ENCODE results near the gene CDH6.

CDH6 gene

DNA sequence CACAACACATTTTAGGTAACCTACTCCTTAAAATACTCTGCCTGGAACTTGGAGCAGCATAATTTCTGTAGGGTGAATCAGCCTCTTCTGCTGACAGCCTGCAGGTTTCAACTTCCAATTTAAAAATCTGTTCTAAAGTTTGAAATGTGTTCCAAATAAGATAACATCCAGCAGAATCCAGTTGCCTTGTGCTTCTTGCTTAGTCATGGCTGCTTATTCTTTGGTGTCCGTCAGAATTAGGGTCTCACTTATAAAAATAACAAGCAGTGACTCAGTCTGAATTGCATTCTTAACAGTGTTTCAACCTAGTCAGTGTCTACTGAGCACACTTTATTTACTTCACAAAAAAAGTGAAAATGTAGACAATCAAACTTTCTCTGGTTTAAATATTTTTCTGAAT lies 3.7 kb downstream of the CDH6 start:
- Histone ChIP-seq H3K36me3 (ENCODE audit: control insufficient read depth, insufficient read depth, low read length) (no peaks in the 10 kb centered on the region), H3K27me3 (ENCODE audit: control insufficient read depth, insufficient read depth, low read length) (peaks cover 48% of the 10 kb centered on the region), H3K27ac (ENCODE audit: low read depth, low read length) (no peak overlapping the region), H3K4me1 (ENCODE audit: control insufficient read depth, insufficient read depth, low read length) (peaks cover 17% of the 10 kb centered on the region), H3K9me3 (ENCODE audit: control insufficient read depth, insufficient read depth, low read depth, low read length) (no peaks in the 10 kb centered on the region), H3K9ac (ENCODE audit: low read length) (no peak overlapping the region), H3K4me3 (ENCODE audit: low read depth, low read length) (no peak overlapping the region)

DNA sequence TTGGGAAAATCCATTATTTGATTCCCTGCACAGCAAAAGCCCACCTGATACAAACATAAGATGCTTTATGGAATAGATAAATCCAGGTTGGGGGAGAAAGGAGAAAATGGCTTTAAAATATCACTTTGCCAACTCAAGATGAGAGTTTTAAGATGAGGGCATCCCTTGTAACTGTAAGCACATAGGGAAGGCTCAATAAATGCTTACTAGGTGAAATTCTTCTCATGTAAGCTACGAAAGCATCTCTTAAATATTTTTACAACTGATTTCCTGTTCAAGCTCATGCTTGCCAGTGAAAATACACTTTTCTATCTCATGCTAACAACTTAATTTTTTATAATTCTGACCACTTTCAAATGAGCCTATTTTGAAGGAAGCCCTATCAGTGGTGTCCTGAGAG lies 11.5 kb downstream of the CDH6 start:
- Histone ChIP-seq H3K9me3 (ENCODE audit: control insufficient read depth, insufficient read depth, low read depth, low read length) (no peaks in the 10 kb centered on the region), H3K27me3 (ENCODE audit: control insufficient read depth, insufficient read depth, low read length) (no peaks in the 10 kb centered on the region), H3K36me3 (ENCODE audit: control insufficient read depth, insufficient read depth, low read length) (no peaks in the 10 kb centered on the region), H3K4me1 (ENCODE audit: control insufficient read depth, insufficient read depth, low read length) (no peaks in the 10 kb centered on the region), H3K4me3 (ENCODE audit: low read depth, low read length) (no peak overlapping the region), H3K9ac (ENCODE audit: low read length) (no peak overlapping the region), H3K27ac (ENCODE audit: low read depth, low read length) (no peak overlapping the region)

DNA sequence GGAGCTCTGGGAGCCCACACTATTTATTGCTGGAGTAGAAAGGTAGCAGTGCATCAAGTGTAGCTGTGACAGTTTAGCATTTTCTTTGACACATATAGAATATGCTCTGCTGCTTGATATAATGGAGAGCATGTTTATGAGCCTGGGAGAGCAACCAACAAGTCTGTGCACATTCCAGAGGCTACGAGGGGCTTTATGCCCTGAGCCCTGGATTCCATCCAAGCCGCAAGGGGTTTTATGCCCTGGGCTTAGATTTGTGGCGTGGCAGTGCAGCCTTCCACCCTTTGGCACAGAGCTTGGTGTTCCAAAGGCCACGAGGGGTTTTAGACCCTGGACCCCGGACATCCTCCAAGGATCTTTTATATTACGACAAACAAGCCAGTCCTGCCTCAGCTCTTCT lies 14.6 kb downstream of the CDH6 start:
- Histone ChIP-seq H3K27ac (ENCODE audit: low read depth, low read length) (no peak overlapping the region), H3K27me3 (ENCODE audit: control insufficient read depth, insufficient read depth, low read length) (no peaks in the 10 kb centered on the region), H3K9me3 (ENCODE audit: control insufficient read depth, insufficient read depth, low read depth, low read length) (no peaks in the 10 kb centered on the region), H3K4me3 (ENCODE audit: low read depth, low read length) (no peak overlapping the region), H3K36me3 (ENCODE audit: control insufficient read depth, insufficient read depth, low read length) (no peaks in the 10 kb centered on the region), H3K9ac (ENCODE audit: low read length) (no peak overlapping the region), H3K4me1 (ENCODE audit: control insufficient read depth, insufficient read depth, low read length) (no peaks in the 10 kb centered on the region)

DNA sequence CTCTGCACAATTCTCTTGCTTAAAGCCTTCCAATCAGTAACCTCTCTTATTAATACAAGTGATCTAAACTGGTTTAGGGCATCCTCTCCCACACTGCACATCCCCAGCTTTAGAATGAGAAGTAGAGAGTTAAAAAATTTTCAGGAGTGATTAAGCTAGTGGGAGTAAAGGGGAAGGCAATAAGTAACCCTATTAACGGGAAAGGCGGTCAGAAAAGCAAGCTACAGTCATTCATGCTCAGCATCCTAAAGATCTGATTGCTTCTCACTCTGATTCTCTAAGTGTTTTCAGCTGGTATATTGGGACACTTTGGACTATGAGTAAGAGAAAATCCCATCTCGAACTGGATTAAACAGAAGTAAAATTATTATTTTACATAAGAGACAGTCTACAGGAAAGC lies 15.8 kb downstream of the CDH6 start:
- no peaks in the 10 kb centered on the region for H3K4me1 ChIP-seq (ENCODE audit: control insufficient read depth, insufficient read depth, low read length)
- H3K9me3 ChIP-seq (ENCODE audit: control insufficient read depth, insufficient read depth, low read depth, low read length) = no peaks in the 10 kb centered on the region
- H3K27ac ChIP-seq (ENCODE audit: low read depth, low read length) = no peak overlapping the region
- H3K36me3 ChIP-seq (ENCODE audit: control insufficient read depth, insufficient read depth, low read length) = no peaks in the 10 kb centered on the region
- H3K4me3 ChIP-seq (ENCODE audit: low read depth, low read length) = no peak overlapping the region
- H3K27me3 ChIP-seq (ENCODE audit: control insufficient read depth, insufficient read depth, low read length) = no peaks in the 10 kb centered on the region
- H3K9ac ChIP-seq (ENCODE audit: low read length) = no peak overlapping the region

DNA sequence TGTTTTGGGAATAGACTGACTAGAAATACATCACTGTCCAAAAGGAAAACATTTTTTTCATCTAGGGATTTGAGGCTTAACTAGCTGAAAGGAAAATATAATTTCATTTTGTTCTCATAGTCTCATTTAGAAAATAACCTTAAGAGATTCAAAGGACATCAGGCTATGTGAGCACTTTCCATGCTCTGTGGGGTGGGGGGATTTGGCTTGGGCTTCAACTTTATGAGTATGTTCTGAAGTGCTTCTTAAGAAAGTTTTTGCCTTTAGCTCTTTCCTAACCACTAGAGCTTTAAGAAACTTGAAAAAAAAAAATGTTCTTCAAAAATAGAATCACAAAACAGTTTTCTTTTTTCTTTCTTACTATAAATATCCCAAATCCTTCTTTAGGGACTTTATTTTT lies 17.6 kb downstream of the CDH6 start:
- Histone ChIP-seq H3K9ac (ENCODE audit: low read length) (no peak overlapping the region), H3K4me3 (ENCODE audit: low read depth, low read length) (no peak overlapping the region), H3K27ac (ENCODE audit: low read depth, low read length) (no peak overlapping the region), H3K36me3 (ENCODE audit: control insufficient read depth, insufficient read depth, low read length) (no peaks in the 10 kb centered on the region), H3K9me3 (ENCODE audit: control insufficient read depth, insufficient read depth, low read depth, low read length) (no peaks in the 10 kb centered on the region), H3K4me1 (ENCODE audit: control insufficient read depth, insufficient read depth, low read length) (no peaks in the 10 kb centered on the region), H3K27me3 (ENCODE audit: control insufficient read depth, insufficient read depth, low read length) (no peaks in the 10 kb centered on the region)

DNA sequence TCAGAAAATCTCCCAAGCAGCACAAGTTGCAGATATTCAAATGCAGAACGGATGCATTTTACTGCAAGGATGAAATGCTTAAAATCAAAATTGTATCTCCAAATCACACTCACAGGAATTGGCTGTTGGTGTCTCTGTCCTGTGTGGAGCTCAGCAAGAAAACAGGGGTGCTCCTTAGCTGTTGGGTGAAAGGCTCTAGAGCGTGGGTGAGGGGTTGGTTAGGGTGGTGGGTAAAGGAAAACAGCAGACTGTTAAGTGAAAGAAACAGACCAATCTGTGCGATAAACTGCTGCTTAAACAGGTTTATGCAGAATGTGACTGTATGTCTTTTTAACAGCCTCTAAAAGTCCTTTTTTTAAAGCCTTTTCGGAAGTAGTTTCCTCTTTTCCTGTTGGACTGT lies 19.8 kb downstream of the CDH6 start:
- H3K36me3 ChIP-seq (ENCODE audit: control insufficient read depth, insufficient read depth, low read length) = no peaks in the 10 kb centered on the region
- no peaks in the 10 kb centered on the region for H3K9me3 ChIP-seq (ENCODE audit: control insufficient read depth, insufficient read depth, low read depth, low read length)
- no peak overlapping the region for H3K27ac ChIP-seq (ENCODE audit: low read depth, low read length)
- no peaks in the 10 kb centered on the region for H3K4me1 ChIP-seq (ENCODE audit: control insufficient read depth, insufficient read depth, low read length)
- H3K9ac ChIP-seq (ENCODE audit: low read length) = no peak overlapping the region
- H3K27me3 ChIP-seq (ENCODE audit: control insufficient read depth, insufficient read depth, low read length) = no peaks in the 10 kb centered on the region
- H3K4me3 ChIP-seq (ENCODE audit: low read depth, low read length) = no peak overlapping the region

DNA sequence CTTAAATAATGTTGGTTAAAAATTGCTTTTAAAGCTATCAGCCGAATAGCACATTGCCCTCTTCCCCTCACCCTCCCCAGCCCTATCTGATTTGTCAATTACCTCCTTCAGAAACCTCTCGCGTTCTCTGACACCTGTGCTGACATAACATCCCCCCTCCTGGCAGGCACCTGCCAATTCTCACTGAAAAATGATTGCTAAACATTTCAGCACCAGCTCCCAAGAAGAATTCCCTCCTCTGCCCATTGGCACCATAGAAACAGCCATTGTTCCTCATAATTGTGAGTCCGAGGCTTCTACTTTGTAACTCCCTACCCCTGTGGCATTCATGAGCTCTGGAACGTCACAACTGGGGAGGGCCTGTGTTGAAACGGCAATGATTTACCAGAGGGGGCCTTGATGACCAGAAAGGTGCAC lies 20.2 kb downstream of the CDH6 start:
- Histone ChIP-seq H3K27ac (ENCODE audit: low read depth, low read length) (no peak overlapping the region), H3K4me1 (ENCODE audit: control insufficient read depth, insufficient read depth, low read length) (no peaks in the 10 kb centered on the region), H3K9ac (ENCODE audit: low read length) (no peak overlapping the region), H3K36me3 (ENCODE audit: control insufficient read depth, insufficient read depth, low read length) (no peaks in the 10 kb centered on the region), H3K9me3 (ENCODE audit: control insufficient read depth, insufficient read depth, low read depth, low read length) (no peaks in the 10 kb centered on the region), H3K27me3 (ENCODE audit: control insufficient read depth, insufficient read depth, low read length) (no peaks in the 10 kb centered on the region), H3K4me3 (ENCODE audit: low read depth, low read length) (no peak overlapping the region)

DNA sequence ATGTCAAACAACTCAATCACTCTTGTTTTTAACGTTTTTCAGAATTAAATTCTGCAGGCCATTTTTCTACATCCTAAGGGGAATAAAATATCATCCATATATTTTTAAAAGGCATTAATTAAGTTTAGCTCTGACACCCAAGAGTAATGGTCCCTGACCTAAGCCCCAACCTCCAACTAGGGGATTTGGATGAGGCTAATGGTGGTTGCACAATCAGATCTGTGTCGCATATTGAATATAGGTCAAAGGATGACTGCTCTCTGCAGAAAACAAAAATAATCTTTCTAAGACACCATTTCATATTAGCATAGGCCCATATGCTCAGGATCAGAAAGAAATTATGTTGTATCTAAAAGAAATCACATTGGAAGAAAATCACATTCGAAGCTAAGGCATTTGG lies 20.7 kb downstream of the CDH6 start:
- no peaks in the 10 kb centered on the region for H3K36me3 ChIP-seq (ENCODE audit: control insufficient read depth, insufficient read depth, low read length)
- no peak overlapping the region for H3K27ac ChIP-seq (ENCODE audit: low read depth, low read length)
- no peaks in the 10 kb centered on the region for H3K27me3 ChIP-seq (ENCODE audit: control insufficient read depth, insufficient read depth, low read length)
- H3K9ac ChIP-seq (ENCODE audit: low read length) = no peak overlapping the region
- H3K4me1 ChIP-seq (ENCODE audit: control insufficient read depth, insufficient read depth, low read length) = no peaks in the 10 kb centered on the region
- H3K4me3 ChIP-seq (ENCODE audit: low read depth, low read length) = no peak overlapping the region
- H3K9me3 ChIP-seq (ENCODE audit: control insufficient read depth, insufficient read depth, low read depth, low read length) = no peaks in the 10 kb centered on the region

DNA sequence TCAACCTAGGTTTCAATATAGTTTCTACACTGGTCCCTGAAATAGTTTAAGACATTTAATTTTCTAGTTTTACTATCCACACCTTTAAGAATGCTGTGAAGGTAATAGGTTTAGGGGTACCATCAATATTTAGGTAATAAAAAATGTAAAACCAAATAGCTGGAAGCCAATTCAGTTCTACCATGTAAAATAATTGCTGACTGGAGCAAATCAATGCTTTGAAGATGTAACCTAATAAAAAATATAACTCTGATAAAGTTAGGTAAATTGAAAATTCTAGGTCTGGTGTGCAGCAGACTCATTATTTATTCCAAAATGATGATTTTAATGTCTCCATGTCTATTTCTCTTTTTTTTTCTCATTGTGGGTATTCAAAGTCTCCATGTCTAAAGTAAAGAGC lies 21.8 kb downstream of the CDH6 start:
- H3K27me3 ChIP-seq (ENCODE audit: control insufficient read depth, insufficient read depth, low read length) = no peaks in the 10 kb centered on the region

DNA sequence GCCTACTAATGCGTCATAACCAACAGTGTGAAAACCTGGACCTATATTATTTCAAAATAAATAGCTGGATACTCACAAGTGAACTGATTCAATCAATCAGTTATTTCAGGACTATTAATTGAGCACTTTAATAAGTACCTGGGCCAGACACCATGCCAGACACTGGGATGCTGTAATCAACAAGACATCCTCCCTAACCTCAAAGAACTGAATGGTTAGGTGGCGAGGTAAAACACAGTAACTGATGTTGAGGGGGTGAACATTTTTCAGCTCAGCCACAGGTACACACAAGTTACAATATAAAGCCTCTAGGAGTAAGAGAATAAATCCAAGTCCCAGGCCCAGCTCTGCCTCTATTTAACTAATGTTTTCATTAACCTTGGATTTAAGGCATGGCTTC lies 24.0 kb downstream of the CDH6 start:
- Histone ChIP-seq H3K36me3 (ENCODE audit: control insufficient read depth, insufficient read depth, low read length) (no peaks in the 10 kb centered on the region), H3K9ac (ENCODE audit: low read length) (no peak overlapping the region), H3K27me3 (ENCODE audit: control insufficient read depth, insufficient read depth, low read length) (no peaks in the 10 kb centered on the region), H3K9me3 (ENCODE audit: control insufficient read depth, insufficient read depth, low read depth, low read length) (no peaks in the 10 kb centered on the region), H3K4me1 (ENCODE audit: control insufficient read depth, insufficient read depth, low read length) (no peaks in the 10 kb centered on the region), H3K27ac (ENCODE audit: low read depth, low read length) (no peak overlapping the region), H3K4me3 (ENCODE audit: low read depth, low read length) (no peak overlapping the region)

More for the DNA sequence above, 21.8 kb downstream of the CDH6 start:
- Histone ChIP-seq H3K4me3 (ENCODE audit: low read depth, low read length) (no peak overlapping the region), H3K9me3 (ENCODE audit: control insufficient read depth, insufficient read depth, low read depth, low read length) (no peaks in the 10 kb centered on the region), H3K4me1 (ENCODE audit: control insufficient read depth, insufficient read depth, low read length) (no peaks in the 10 kb centered on the region), H3K27ac (ENCODE audit: low read depth, low read length) (no peak overlapping the region), H3K36me3 (ENCODE audit: control insufficient read depth, insufficient read depth, low read length) (no peaks in the 10 kb centered on the region), H3K9ac (ENCODE audit: low read length) (no peak overlapping the region)

DNA sequence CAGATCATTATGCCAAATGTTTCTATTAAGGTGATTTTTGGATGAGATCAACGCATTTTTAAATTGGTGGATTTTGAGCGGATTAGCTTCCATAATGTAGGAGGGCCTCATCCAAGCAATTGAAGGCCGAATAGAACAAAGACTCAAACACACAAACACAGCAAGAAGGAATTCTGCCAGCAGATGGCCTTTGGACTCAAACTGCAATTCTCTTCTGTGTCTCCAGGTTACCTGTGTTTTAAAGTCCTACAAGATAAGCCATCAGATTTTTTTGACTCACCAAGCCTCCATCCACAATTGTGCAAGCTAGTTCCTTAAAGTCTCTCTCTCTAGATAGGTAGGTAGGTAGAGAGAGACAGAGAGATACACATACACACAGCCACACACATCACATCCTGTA lies 25.5 kb downstream of the CDH6 start:
- H3K27me3 ChIP-seq (ENCODE audit: control insufficient read depth, insufficient read depth, low read length) = no peaks in the 10 kb centered on the region
- no peak overlapping the region for H3K27ac ChIP-seq (ENCODE audit: low read depth, low read length)
- no peaks in the 10 kb centered on the region for H3K4me1 ChIP-seq (ENCODE audit: control insufficient read depth, insufficient read depth, low read length)
- H3K4me3 ChIP-seq (ENCODE audit: low read depth, low read length) = no peak overlapping the region
- H3K36me3 ChIP-seq (ENCODE audit: control insufficient read depth, insufficient read depth, low read length) = no peaks in the 10 kb centered on the region
- H3K9ac ChIP-seq (ENCODE audit: low read length) = no peak overlapping the region
- no peaks in the 10 kb centered on the region for H3K9me3 ChIP-seq (ENCODE audit: control insufficient read depth, insufficient read depth, low read depth, low read length)

DNA sequence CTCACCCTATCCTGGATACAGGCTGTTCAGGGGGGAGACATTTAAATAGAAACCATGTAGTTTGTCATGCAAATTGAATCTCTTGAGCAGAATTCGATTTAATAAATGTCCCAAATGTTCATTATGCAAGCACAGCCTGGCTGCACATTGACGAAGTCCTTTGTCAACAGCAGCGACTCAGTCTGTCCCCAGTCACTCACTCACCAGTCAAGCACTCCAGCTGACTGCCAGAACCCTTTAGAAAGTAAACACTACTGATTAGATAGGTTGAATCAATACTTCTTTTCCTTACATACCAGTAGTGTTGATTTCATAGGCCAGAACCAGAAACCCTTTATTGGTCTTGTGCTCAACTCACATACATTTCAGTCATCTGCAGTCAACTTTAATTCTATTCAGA lies 27.5 kb downstream of the CDH6 start:
- H3K4me1 ChIP-seq (ENCODE audit: control insufficient read depth, insufficient read depth, low read length) = no peaks in the 10 kb centered on the region
- no peaks in the 10 kb centered on the region for H3K36me3 ChIP-seq (ENCODE audit: control insufficient read depth, insufficient read depth, low read length)
- no peak overlapping the region for H3K4me3 ChIP-seq (ENCODE audit: low read depth, low read length)
- H3K27ac ChIP-seq (ENCODE audit: low read depth, low read length) = no peak overlapping the region
- no peaks in the 10 kb centered on the region for H3K27me3 ChIP-seq (ENCODE audit: control insufficient read depth, insufficient read depth, low read length)
- H3K9ac ChIP-seq (ENCODE audit: low read length) = no peak overlapping the region
- H3K9me3 ChIP-seq (ENCODE audit: control insufficient read depth, insufficient read depth, low read depth, low read length) = no peaks in the 10 kb centered on the region
